Lower leg skin (tissue), 3 donors: ENCODE results near the gene SERPINA6.

ENCODE experiments used
- CTCF ChIP-seq, 3 donors: fragments of 450-650 bp; IDR thresholded peaks; one replicate each; pipeline ENCODE4 v1.5.1; 2016; ENCODE audit warnings: antibody characterized with exemption in 3 of 3, mild to moderate bottlenecking in 3 of 3, moderate library complexity in 2 of 3
- POLR2A ChIP-seq, 2 donors: fragments of 450-650 bp; IDR thresholded peaks; one replicate each; pipeline ENCODE4 v1.6.1; 2016 to 2017; ENCODE audit warnings: antibody characterized with exemption in 2 of 2, mild to moderate bottlenecking in 1 of 2, moderate library complexity in 1 of 2

- no peak for TF ChIP-seq CTCF (IDR thresholded peaks at IDR 0.05)
- TF ChIP-seq POLR2A (IDR thresholded peaks at IDR 0.05), result no peak
Observed at GRCh38 chr14:94284221-94284620, 38.9 kb downstream of the SERPINA6 start.
